CD4-positive, alpha-beta T cell (primary cell): ENCODE measurements around the gene UBA1. TPM values are rescaled to one million over a fixed set of nuclear protein-coding genes. Genes with fewer than 3 reads are reported as not detected.

Experiments
- ATAC-seq: fragments of 200-7000 bp; cut with Tn5 transposase; one replicate; pipeline ENCODE4 v1.10.0; 2022; ENCODE audit warnings: mild to moderate bottlenecking; ENCODE audit not compliant: poor library complexity
- CTCF ChIA-PET: fragments of 350-600 bp; sonication (Branson Sonifier 250); formaldehyde crosslinking; loops from one replicate; lab custom pipeline; 2021; ENCODE audit warnings: antibody characterized with exemption, inconsistent platforms; lab: Charles Lee
- POLR2A ChIA-PET: fragments of 350-600 bp; sonication (Branson Sonifier 250); formaldehyde crosslinking; loops from one replicate; lab custom pipeline; 2021; ENCODE audit warnings: antibody characterized with exemption, inconsistent platforms; lab: Charles Lee
- DNase-seq, 14 experiments: peaks; one replicate each; pipeline ENCODE4 v3.0.0-alpha.2; 2013 to 2020; ENCODE audit warnings: mixed read lengths in 2 of 14
- H3K27ac ChIP-seq, 2 donors: one replicate each; pipeline versions ENCODE4 v1.5.1 to v1.7.0; 2013; ENCODE audit warnings: low read length in 2 of 2, low read depth in 1 of 2, mild to moderate bottlenecking in 1 of 2
- H3K27me3 ChIP-seq, 2 experiments: 1 replicate in 1 of 2; 2 replicates in 1 of 2; pipeline versions ENCODE4 v1.6.1 to v1.7.0; 2013; ENCODE audit warnings: low read length in 2 of 2, control low read depth in 1 of 2, mild to moderate bottlenecking in 1 of 2, moderate library complexity in 1 of 2; ENCODE audit not compliant: insufficient read depth in 2 of 2, control insufficient read depth in 1 of 2
- H3K36me3 ChIP-seq: one replicate; pipeline ENCODE4 v1.6.1; 2013; ENCODE audit warnings: low read length, control low read depth; ENCODE audit not compliant: insufficient read depth
- H3K4me1 ChIP-seq: one replicate; pipeline ENCODE4 v1.6.1; 2013; ENCODE audit warnings: low read length, control low read depth; ENCODE audit not compliant: insufficient read depth
- H3K4me3 ChIP-seq: one replicate; pipeline ENCODE4 v1.5.1; 2013; ENCODE audit warnings: mild to moderate bottlenecking, low read length, moderate library complexity
- H3K9me3 ChIP-seq, 2 experiments: 1 replicate in 1 of 2; 2 replicates in 1 of 2; pipeline versions ENCODE4 v1.6.1 to v1.7.0; 2013; ENCODE audit warnings: low read length in 2 of 2, mild to moderate bottlenecking in 2 of 2, control low read depth in 1 of 2, moderate library complexity in 1 of 2; ENCODE audit not compliant: control insufficient read depth in 1 of 2, insufficient read depth in 1 of 2
- H3K27ac Mint-ChIP-seq: one replicate; pipeline ENCODE4 v1.8.0; 2020; ENCODE audit warnings: mixed read lengths
- H3K27me3 Mint-ChIP-seq: one replicate; pipeline ENCODE4 v1.8.0; 2021; ENCODE audit warnings: mixed read lengths
- H3K36me3 Mint-ChIP-seq: one replicate; pipeline ENCODE4 v1.8.0; 2021; ENCODE audit warnings: low read depth, mixed read lengths
- H3K4me1 Mint-ChIP-seq: one replicate; pipeline ENCODE4 v1.8.0; 2021; ENCODE audit warnings: low read depth, mixed read lengths
- H3K4me3 Mint-ChIP-seq: one replicate; pipeline ENCODE4 v1.8.0; 2020; ENCODE audit warnings: mild to moderate bottlenecking, mixed read lengths
- H3K9me3 Mint-ChIP-seq: one replicate; pipeline ENCODE4 v1.8.0; 2020; ENCODE audit warnings: mixed read lengths
- intact Hi-C, 2 experiments: fragments of 100-400 bp; cut with DNase I in 1 of 2; cut with micrococcal nuclease in 1 of 2; formaldehyde crosslinking; loops; one replicate each; pipeline versions ENCODE4 v1.15.1 to v1.9.0; 2023 to 2025; cut with DNase I, micrococcal nuclease
- total RNA-seq, 174 experiments: library from RNA in 2 of 174; stranded (reverse) in 2 of 174; gene quantifications; one replicate each; pipeline ENCODE4 v1.2.3 and lab custom pipeline; 2021 to 2026
- TF ChIP-seq, protein P1 (sequence below): fragments of 200-600 bp; IDR thresholded peaks from one replicate; pipeline ENCODE4 v1.8.0; 2022; ENCODE audit warnings: antibody characterized with exemption, mild to moderate bottlenecking

UBA1 gene
- total RNA-seq, 2 experiments from 2014 or later = 70.0 to 72.1 TPM

DNA sequence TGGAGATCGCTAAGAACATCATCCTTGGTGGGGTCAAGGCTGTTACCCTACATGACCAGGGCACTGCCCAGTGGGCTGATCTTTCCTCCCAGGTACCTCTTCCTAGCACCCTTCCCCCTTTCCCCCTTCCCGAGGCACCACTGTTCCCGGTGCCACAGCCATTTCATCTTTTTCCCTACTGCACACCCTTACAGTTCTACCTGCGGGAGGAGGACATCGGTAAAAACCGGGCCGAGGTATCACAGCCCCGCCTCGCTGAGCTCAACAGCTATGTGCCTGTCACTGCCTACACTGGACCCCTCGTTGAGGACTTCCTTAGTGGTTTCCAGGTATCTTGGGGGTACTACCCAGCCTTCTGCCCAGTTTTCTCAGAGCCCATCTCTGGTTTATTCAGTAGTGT is 5.7 kb downstream of the UBA1 start:
- Mint-ChIP-seq H3K36me3 (peaks cover 83% of the 10 kb centered on the region), H3K4me3 (no peak overlapping the region), H3K9me3 (no peaks in the 10 kb centered on the region), H3K27ac (no peak overlapping the region), H3K4me1 (peaks cover 39% of the 10 kb centered on the region), H3K27me3 (no peaks in the 10 kb centered on the region)
- ChIA-PET CTCF (interaction anchor here (1.3 kb wide), 1 partner anchor 186 kb away, joined by 3 read pairs; no protein-coding TSS in a partner anchor), POLR2A (no interaction called here)
- Histone ChIP-seq H3K36me3 (peaks cover 66% of the 10 kb centered on the region), H3K4me3 (no peak overlapping the region), H3K9me3 (no peaks in the 10 kb centered on the region), H3K27me3 (no peaks in the 10 kb centered on the region), H3K4me1 (peaks cover 40% of the 10 kb centered on the region), H3K27ac (no peak overlapping the region)
- no peak for ATAC-seq
- intact Hi-C loops = loop anchor here in 1 of 2 experiments (5.0 to 10.0 kb wide), 3 partner anchors 113 to 826 kb away; partner anchors contain the start of gene ZNF41
- DNase-seq = no peak
- TF ChIP-seq, protein P1, sequence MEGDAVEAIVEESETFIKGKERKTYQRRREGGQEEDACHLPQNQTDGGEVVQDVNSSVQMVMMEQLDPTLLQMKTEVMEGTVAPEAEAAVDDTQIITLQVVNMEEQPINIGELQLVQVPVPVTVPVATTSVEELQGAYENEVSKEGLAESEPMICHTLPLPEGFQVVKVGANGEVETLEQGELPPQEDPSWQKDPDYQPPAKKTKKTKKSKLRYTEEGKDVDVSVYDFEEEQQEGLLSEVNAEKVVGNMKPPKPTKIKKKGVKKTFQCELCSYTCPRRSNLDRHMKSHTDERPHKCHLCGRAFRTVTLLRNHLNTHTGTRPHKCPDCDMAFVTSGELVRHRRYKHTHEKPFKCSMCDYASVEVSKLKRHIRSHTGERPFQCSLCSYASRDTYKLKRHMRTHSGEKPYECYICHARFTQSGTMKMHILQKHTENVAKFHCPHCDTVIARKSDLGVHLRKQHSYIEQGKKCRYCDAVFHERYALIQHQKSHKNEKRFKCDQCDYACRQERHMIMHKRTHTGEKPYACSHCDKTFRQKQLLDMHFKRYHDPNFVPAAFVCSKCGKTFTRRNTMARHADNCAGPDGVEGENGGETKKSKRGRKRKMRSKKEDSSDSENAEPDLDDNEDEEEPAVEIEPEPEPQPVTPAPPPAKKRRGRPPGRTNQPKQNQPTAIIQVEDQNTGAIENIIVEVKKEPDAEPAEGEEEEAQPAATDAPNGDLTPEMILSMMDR = no peak

DNA sequence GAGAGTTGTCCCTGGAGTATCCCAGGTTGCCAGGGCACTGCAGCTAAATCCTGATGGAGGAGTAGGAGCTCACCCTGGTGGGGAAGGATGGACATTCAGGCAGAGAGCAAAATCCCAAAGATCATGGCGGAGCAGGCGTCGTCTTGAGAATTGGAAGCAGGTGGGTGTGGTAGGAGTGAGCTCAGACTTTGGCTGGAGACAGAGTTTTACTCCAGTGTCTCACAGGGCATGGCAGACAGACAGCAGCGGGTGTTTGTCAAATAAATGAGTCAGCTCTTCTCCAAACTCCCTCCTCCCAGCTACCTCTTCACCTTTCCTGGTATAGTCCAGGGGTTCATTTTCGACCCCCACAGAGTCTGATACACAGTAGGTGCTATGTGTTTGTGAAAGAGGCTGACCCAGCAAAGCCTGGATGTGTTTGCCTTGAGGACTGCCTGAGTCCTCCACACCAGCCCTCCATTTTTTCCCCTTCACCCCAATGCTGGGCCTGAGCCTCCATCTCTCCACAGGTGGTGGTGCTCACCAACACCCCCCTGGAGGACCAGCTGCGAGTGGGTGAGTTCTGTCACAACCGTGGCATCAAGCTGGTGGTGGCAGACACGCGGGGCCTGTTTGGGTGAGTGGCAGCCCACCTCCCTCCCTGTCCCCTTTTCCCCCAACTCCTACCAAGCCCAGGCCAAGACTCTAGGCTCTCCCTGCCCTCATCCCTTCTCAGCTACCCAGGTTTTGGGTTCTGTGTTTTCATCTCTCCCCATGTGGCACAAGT is 6.9 kb downstream of the UBA1 start:
- CTCF ChIA-PET = interaction anchor here (0.6 to 0.9 kb wide), 2 partner anchors 9 to 191 kb away, joined by 3 read pairs; no protein-coding TSS in a partner anchor
- H3K36me3 ChIP-seq = peaks cover 76% of the 10 kb centered on the region
- H3K4me1 ChIP-seq = peaks cover 28% of the 10 kb centered on the region
- no peaks in the 10 kb centered on the region for H3K9me3 Mint-ChIP-seq
- intact Hi-C loops = no loop called here
- ATAC-seq (no peak), DNase-seq (no peak)
- POLR2A ChIA-PET = no interaction called here
- H3K4me1 Mint-ChIP-seq = peaks cover 26% of the 10 kb centered on the region
- peaks cover 86% of the 10 kb centered on the region for H3K36me3 Mint-ChIP-seq
- H3K4me3 ChIP-seq = no peak overlapping the region
- TF ChIP-seq, protein P1 = no peak
- no peaks in the 10 kb centered on the region for H3K27me3 Mint-ChIP-seq
- H3K9me3 ChIP-seq = no peaks in the 10 kb centered on the region
- no peak overlapping the region for H3K27ac ChIP-seq
- H3K27me3 ChIP-seq = no peaks in the 10 kb centered on the region
- H3K4me3 Mint-ChIP-seq = no peak overlapping the region
- H3K27ac Mint-ChIP-seq = peak overlapping the region; percentile 66

GRCh38 chrX:47201345-47201944 is 7.8 kb downstream of the UBA1 start:
- H3K4me1 ChIP-seq = peaks cover 19% of the 10 kb centered on the region
- ChIA-PET POLR2A (interaction anchor here (1.1 kb wide), 1 partner anchor 16 kb away, joined by 4 read pairs; no protein-coding TSS in a partner anchor), CTCF (no interaction called here)
- peaks cover 17% of the 10 kb centered on the region for H3K4me1 Mint-ChIP-seq
- no peaks in the 10 kb centered on the region for H3K27me3 ChIP-seq
- H3K27me3 Mint-ChIP-seq = no peaks in the 10 kb centered on the region
- no peaks in the 10 kb centered on the region for H3K9me3 Mint-ChIP-seq
- no peak overlapping the region for H3K4me3 Mint-ChIP-seq
- peaks cover 83% of the 10 kb centered on the region for H3K36me3 ChIP-seq
- TF ChIP-seq, protein P1 = no peak
- DNase-seq = no peak
- ATAC-seq = no peak
- H3K27ac Mint-ChIP-seq = peak overlapping the region; percentile 66
- no peaks in the 10 kb centered on the region for H3K9me3 ChIP-seq
- peaks cover 84% of the 10 kb centered on the region for H3K36me3 Mint-ChIP-seq
- H3K27ac ChIP-seq = no peak overlapping the region
- intact Hi-C loops = no loop called here
- no peak overlapping the region for H3K4me3 ChIP-seq
